HepG2 (cell line): ENCODE measurements around the gene KRTAP10-9. TPM values are rescaled to one million over a fixed set of nuclear protein-coding genes. Genes with fewer than 3 reads are reported as not detected.

Experiments
- ATAC-seq: fragments of 200-7000 bp; cut with Tn5 transposase; 3 replicates; pipeline ENCODE4 v1.9.1; 2020; ENCODE audit warnings: mild to moderate bottlenecking, moderate library complexity
- BruUV-seq: library from RNA; stranded (reverse); fragments of 400-500 nt; replicated peaks from 2 replicates; lab custom pipeline; 2021; lab: Mats Ljungman, UMichigan
- CTCF ChIA-PET: fragments of 300-600 bp; formaldehyde crosslinking; extraction: SDS; loops from one replicate; lab custom pipeline; 2021; ENCODE audit warnings: low total read pairs, inconsistent platforms, low intra/inter-chr PET ratio; lab: Yijun Ruan, JAX
- POLR2A ChIA-PET: fragments of 350-600 bp; sonication (Branson Sonifier 250); formaldehyde crosslinking; loops from one replicate; lab custom pipeline; 2020; ENCODE audit warnings: antibody characterized with exemption, inconsistent platforms; lab: Yijun Ruan, JAX
- DNase-seq: peaks from one replicate; pipeline ENCODE4 v3.0.0-alpha.2; 2015; ENCODE audit warnings: low spot score
- FAIRE-seq: peaks from 3 replicates; lab custom pipeline; 2011; peaks lifted over from hg19 to GRCh38; lab: Jason Lieb, UNC
- H2AFZ ChIP-seq: one replicate; pipeline ENCODE4 v1.6.1; 2011; ENCODE audit warnings: low read length, inconsistent platforms
- H3K27ac ChIP-seq: fragments of 300-600 bp; 3 replicates; pipeline ENCODE4 v1.8.0; 2011; ENCODE audit warnings: mixed run types, mild to moderate bottlenecking, mixed read lengths, low read length, inconsistent platforms; ENCODE audit not compliant: insufficient read depth; ENCODE audit errors: extremely low read length
- H3K27me3 ChIP-seq, 2 experiments: fragments of 200-600 bp in 1 of 2; 2 replicates in 1 of 2; 3 replicates in 1 of 2; pipeline versions ENCODE4 v1.6.0 to v1.8.0; 2011; ENCODE audit warnings: low read length in 2 of 2, mild to moderate bottlenecking in 2 of 2, moderate library complexity in 2 of 2, inconsistent platforms in 1 of 2; ENCODE audit not compliant: insufficient read depth in 2 of 2, control insufficient read depth in 1 of 2
- H3K36me3 ChIP-seq, 2 experiments: fragments of 200-600 bp in 1 of 2; replicated peaks in 1 of 2; 2 replicates in 1 of 2; 3 replicates in 1 of 2; pipeline versions ENCODE4 v1.5.1 to v1.8.0; 2011; ENCODE audit warnings: low read length in 2 of 2, inconsistent platforms in 1 of 2; ENCODE audit not compliant: insufficient read depth in 2 of 2, control insufficient read depth in 1 of 2
- H3K4me1 ChIP-seq: 2 replicates; pipeline ENCODE4 v1.5.1; 2012; ENCODE audit warnings: low read length, inconsistent platforms; ENCODE audit not compliant: insufficient read depth
- H3K4me2 ChIP-seq: 2 replicates; pipeline ENCODE4 v1.6.0; 2011; ENCODE audit warnings: low read depth, low read length, inconsistent platforms
- H3K4me3 ChIP-seq, 3 experiments: fragments of 200-600 bp in 1 of 3; sonication (generic), shearing (Covaris generic) in 1 of 3; replicated peaks in 1 of 3; 2 replicates each; pipeline ENCODE4 v1.5.1; 2011 to 2016; ENCODE audit warnings: low read length in 3 of 3, inconsistent platforms in 2 of 3, low read depth in 2 of 3, mild to moderate bottlenecking in 2 of 3, control low read depth in 1 of 3, mixed read lengths in 1 of 3; ENCODE audit not compliant: insufficient read depth in 1 of 3
- H3K79me2 ChIP-seq: one replicate; pipeline ENCODE4 v1.6.1; 2011; ENCODE audit warnings: low read length, inconsistent platforms; ENCODE audit not compliant: insufficient read depth
- H3K9ac ChIP-seq: 2 replicates; pipeline ENCODE4 v1.6.0; 2011; ENCODE audit warnings: mild to moderate bottlenecking, low read depth, low read length, inconsistent platforms; ENCODE audit not compliant: insufficient read depth
- H3K9me3 ChIP-seq: 2 replicates; pipeline ENCODE4 v1.5.1; 2012; ENCODE audit warnings: mild to moderate bottlenecking, low read length
- H4K20me1 ChIP-seq: 2 replicates; pipeline ENCODE4 v1.6.0; 2011; ENCODE audit warnings: inconsistent platforms, mild to moderate bottlenecking, low read length, moderate library complexity; ENCODE audit not compliant: insufficient read depth
- ESRRA ChIP-seq: sonication (generic); formaldehyde crosslinking; IDR thresholded peaks from 2 replicates; pipeline ENCODE4 v1.5.1; 2020; ENCODE audit warnings: mild to moderate bottlenecking, low read depth, missing genetic modification reagents
- SKI ChIP-seq: fragments of 450-650 bp; IDR thresholded peaks from one replicate; pipeline ENCODE4 v1.6.1; 2018; ENCODE audit warnings: mild to moderate bottlenecking; ENCODE audit not compliant: partially characterized antibody
- SMARCE1 ChIP-seq: fragments of 450-650 bp; IDR thresholded peaks from 2 replicates; pipeline ENCODE4 v1.6.1; 2017; ENCODE audit warnings: borderline replicate concordance
- ZC3H4 ChIP-seq: sonication (generic); formaldehyde crosslinking; IDR thresholded peaks from 2 replicates; pipeline ENCODE4 v1.4.0; 2020; ENCODE audit warnings: missing genetic modification reagents, borderline replicate concordance
- ZFP36L1 ChIP-seq: sonication (generic); formaldehyde crosslinking; IDR thresholded peaks from 2 replicates; pipeline ENCODE4 v1.8.0; 2022; ENCODE audit warnings: mild to moderate bottlenecking, missing genetic modification reagents, moderate library complexity
- ZNF232 ChIP-seq: sonication (generic); formaldehyde crosslinking; IDR thresholded peaks from 2 replicates; pipeline ENCODE4 v1.4.0; 2020; ENCODE audit warnings: missing genetic modification reagents, borderline replicate concordance
- ZNF256 ChIP-seq: sonication (generic); formaldehyde crosslinking; conservative IDR thresholded peaks from 2 replicates; pipeline ENCODE4 v1.4.0; 2020; ENCODE audit warnings: missing genetic modification reagents
- ZNF567 ChIP-seq: sonication (generic); formaldehyde crosslinking; IDR thresholded peaks from 2 replicates; pipeline ENCODE4 v1.8.1; 2023; ENCODE audit warnings: mild to moderate bottlenecking, missing genetic modification reagents, borderline replicate concordance
- ZSCAN21 ChIP-seq: sonication (generic); formaldehyde crosslinking; IDR thresholded peaks from 2 replicates; pipeline ENCODE4 v1.8.0; 2022; ENCODE audit warnings: mild to moderate bottlenecking, missing genetic modification reagents, moderate library complexity, borderline replicate concordance
- WGBS: methylation state at CpG from one replicate; pipeline ENCODE4 v1.1.6; 2017; ENCODE audit warnings: low lambda C conversion rate; 5-methylcytosine and 5-hydroxymethylcytosine counted together
- in situ Hi-C: cut with HindIII; loops from 2 replicates; pipeline ENCODE4 v1.10.0; 2017; ENCODE audit warnings: low pct_unique_long_range_greater_than_20kb; ENCODE audit not compliant: extremely low pct_ligation_motif_present
- intact Hi-C: fragments of 100-400 bp; cut with micrococcal nuclease; formaldehyde crosslinking; loops from one replicate; pipeline ENCODE4 v1.10.0; 2022; ENCODE audit not compliant: unreplicated experiment
- polyA plus RNA-seq, 8 experiments: library from polyadenylated mRNA; depleted of rRNA in 3 of 8; stranded (reverse) in 7 of 8; unstranded in 1 of 8; fragments of >200 nt; fragmentation: Illumina TruSeq in 4 of 8; extraction: Trizol in 4 of 8; gene quantifications; 2 replicates each; pipeline versions ENCODE4 v1.2.1 to v1.2.3, GENCODE V29; 2011 to 2016; ENCODE audit warnings: low read depth in 4 of 8, missing spikeins in 1 of 8, mixed read lengths in 1 of 8; ENCODE audit not compliant: insufficient read depth in 1 of 8
- total RNA-seq, 5 experiments: library from RNA; depleted of rRNA; stranded (reverse); fragments of >200 nt; fragmentation: Illumina TruSeq; extraction: Trizol; gene quantifications; 2 replicates each; pipeline ENCODE4 v1.2.3, GENCODE V29; 2016; ENCODE audit warnings: low read depth in 1 of 5
- TF ChIP-seq, protein P1 (sequence below): sonication (generic); formaldehyde crosslinking; IDR thresholded peaks from 2 replicates; pipeline ENCODE4 v1.4.0; 2020; ENCODE audit warnings: missing genetic modification reagents
- TF ChIP-seq, protein P2 (sequence below): sonication (generic); formaldehyde crosslinking; conservative IDR thresholded peaks from 2 replicates; pipeline ENCODE4 v1.8.0; 2022; ENCODE audit warnings: low read depth, missing genetic modification reagents
- TF ChIP-seq, protein P3 (sequence below): sonication (generic); formaldehyde crosslinking; conservative IDR thresholded peaks from 2 replicates; pipeline ENCODE4 v1.8.1; 2023; ENCODE audit warnings: missing genetic modification reagents
- TF ChIP-seq, protein P4 (sequence below): sonication (generic); formaldehyde crosslinking; IDR thresholded peaks from 2 replicates; pipeline ENCODE4 v1.4.0; 2020; ENCODE audit warnings: missing genetic modification reagents, borderline replicate concordance

Gene KRTAP10-9
- total and polyA plus RNA-seq, 2 of the 13 experiments (the other 11 are each of a cell fraction or from before 2014, with no cell fraction given), result not detected

DNA sequence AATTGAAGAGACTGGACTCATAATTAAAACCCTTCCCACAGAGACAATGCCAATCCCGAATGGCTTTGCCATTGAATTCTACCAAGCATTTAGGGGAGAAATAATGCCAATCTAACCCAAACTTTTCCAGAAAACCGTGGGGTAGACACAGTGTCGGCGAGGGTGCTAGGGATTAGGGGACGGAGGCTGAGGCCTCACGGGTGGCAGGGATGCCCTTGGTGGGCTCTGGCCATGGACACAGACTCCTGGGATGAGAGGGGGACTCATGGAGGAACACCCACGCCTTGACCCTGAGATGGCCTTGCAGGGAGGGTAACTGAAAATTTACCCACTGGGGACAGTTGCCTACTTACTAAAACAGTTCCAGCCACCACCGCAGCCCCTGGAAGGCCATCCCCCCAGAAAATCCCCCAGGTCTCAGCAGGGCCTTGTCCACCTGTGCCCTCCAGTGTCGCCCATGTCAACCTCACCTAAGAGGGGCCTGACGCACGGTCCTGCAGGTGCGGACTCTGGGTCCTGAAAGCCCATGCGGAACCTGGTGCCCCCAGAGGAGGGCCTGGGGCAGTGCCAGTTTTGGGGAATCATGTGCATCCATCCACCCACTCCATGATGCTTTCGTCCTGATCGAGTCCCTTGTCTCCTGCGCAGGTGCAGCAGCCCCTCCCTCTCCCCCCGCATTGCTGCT lies 48.4 kb upstream of the KRTAP10-9 start (continued):
- TF ChIP-seq ZSCAN21, result no peak
- no peak for TF ChIP-seq ZFP36L1
- no peak for TF ChIP-seq SMARCE1
- TF ChIP-seq SKI, result no peak
- TF ChIP-seq, protein P1, sequence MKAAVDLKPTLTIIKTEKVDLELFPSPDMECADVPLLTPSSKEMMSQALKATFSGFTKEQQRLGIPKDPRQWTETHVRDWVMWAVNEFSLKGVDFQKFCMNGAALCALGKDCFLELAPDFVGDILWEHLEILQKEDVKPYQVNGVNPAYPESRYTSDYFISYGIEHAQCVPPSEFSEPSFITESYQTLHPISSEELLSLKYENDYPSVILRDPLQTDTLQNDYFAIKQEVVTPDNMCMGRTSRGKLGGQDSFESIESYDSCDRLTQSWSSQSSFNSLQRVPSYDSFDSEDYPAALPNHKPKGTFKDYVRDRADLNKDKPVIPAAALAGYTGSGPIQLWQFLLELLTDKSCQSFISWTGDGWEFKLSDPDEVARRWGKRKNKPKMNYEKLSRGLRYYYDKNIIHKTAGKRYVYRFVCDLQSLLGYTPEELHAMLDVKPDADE (CRISPR knock-in tag), result no peak

DNA sequence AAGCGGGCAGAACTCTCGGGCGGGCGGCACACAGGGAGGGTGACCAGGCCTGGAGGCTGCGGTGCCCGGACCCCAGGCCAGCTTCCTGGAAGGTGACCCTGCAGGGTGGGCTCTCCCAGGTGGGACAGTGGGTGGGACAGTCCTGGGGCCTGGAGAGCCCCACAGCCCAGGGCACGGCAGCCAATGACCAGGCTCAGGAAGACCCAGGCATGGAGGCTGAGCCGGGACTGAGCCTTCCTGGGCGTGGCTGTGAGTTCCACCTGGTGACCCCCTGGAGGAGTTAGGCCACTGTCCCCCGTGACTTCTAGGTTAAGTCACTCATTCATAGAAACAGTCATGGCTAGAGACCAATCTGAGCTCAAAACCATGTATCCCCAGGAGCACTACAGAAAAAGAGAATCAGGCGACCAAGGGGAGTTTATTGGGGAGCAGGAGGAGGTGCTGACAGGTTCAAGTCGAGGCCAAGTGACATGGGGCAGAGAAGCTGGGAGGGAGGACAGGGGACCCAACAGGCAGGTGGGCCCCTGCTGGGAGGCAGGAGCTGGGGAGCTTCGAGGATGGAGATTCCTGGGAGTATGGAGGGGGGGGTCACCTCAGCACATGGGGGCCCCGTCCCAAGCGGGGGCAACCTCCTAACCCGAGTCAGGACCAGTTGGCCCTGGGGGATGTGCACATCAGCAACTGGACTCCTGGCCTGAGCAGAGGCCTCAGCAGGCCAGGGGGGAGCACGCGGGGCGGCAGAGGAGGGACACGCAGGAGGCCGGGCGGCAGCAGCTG lies 47.6 kb upstream of the KRTAP10-9 start:
- 49% methylated on average over 13 of the region's 22 CpGs for WGBS
- H3K4me1 ChIP-seq, result peaks cover 15% of the 10 kb centered on the region
- ChIA-PET CTCF (no interaction called here), POLR2A (no interaction called here)
- H3K79me2 ChIP-seq, result no peaks in the 10 kb centered on the region
- no peak overlapping the region for H3K4me3 ChIP-seq
- ATAC-seq (no peak), DNase-seq (no peak), FAIRE-seq (no peak)
- H3K27ac ChIP-seq, result no peak overlapping the region
- BruUV-seq, result no TSS peak
- no peaks in the 10 kb centered on the region for H4K20me1 ChIP-seq
- H3K36me3 ChIP-seq, result no peaks in the 10 kb centered on the region
- H3K9me3 ChIP-seq, result peaks cover 13% of the 10 kb centered on the region
- H3K27me3 ChIP-seq, result no peaks in the 10 kb centered on the region
- no peak overlapping the region for H3K9ac ChIP-seq
- in situ Hi-C loops, result no loop called here
- no peak overlapping the region for H3K4me2 ChIP-seq
- no peak overlapping the region for H2AFZ ChIP-seq
- intact Hi-C loops, result no loop called here
- no peak for TF ChIP-seq ZNF567 (CRISPR knock-in tag)
- TF ChIP-seq, protein P2, sequence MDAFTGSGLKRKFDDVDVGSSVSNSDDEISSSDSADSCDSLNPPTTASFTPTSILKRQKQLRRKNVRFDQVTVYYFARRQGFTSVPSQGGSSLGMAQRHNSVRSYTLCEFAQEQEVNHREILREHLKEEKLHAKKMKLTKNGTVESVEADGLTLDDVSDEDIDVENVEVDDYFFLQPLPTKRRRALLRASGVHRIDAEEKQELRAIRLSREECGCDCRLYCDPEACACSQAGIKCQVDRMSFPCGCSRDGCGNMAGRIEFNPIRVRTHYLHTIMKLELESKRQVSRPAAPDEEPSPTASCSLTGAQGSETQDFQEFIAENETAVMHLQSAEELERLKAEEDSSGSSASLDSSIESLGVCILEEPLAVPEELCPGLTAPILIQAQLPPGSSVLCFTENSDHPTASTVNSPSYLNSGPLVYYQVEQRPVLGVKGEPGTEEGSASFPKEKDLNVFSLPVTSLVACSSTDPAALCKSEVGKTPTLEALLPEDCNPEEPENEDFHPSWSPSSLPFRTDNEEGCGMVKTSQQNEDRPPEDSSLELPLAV (CRISPR knock-in tag), result no peak
- TF ChIP-seq ZNF232 (CRISPR knock-in tag), result no peak
- no peak for TF ChIP-seq ESRRA
- TF ChIP-seq ZC3H4 (CRISPR knock-in tag), result no peak
- TF ChIP-seq ZNF256 (CRISPR knock-in tag), result no peak
- TF ChIP-seq, protein P3, sequence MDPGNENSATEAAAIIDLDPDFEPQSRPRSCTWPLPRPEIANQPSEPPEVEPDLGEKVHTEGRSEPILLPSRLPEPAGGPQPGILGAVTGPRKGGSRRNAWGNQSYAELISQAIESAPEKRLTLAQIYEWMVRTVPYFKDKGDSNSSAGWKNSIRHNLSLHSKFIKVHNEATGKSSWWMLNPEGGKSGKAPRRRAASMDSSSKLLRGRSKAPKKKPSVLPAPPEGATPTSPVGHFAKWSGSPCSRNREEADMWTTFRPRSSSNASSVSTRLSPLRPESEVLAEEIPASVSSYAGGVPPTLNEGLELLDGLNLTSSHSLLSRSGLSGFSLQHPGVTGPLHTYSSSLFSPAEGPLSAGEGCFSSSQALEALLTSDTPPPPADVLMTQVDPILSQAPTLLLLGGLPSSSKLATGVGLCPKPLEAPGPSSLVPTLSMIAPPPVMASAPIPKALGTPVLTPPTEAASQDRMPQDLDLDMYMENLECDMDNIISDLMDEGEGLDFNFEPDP (CRISPR knock-in tag), result no peak
- TF ChIP-seq, protein P4, sequence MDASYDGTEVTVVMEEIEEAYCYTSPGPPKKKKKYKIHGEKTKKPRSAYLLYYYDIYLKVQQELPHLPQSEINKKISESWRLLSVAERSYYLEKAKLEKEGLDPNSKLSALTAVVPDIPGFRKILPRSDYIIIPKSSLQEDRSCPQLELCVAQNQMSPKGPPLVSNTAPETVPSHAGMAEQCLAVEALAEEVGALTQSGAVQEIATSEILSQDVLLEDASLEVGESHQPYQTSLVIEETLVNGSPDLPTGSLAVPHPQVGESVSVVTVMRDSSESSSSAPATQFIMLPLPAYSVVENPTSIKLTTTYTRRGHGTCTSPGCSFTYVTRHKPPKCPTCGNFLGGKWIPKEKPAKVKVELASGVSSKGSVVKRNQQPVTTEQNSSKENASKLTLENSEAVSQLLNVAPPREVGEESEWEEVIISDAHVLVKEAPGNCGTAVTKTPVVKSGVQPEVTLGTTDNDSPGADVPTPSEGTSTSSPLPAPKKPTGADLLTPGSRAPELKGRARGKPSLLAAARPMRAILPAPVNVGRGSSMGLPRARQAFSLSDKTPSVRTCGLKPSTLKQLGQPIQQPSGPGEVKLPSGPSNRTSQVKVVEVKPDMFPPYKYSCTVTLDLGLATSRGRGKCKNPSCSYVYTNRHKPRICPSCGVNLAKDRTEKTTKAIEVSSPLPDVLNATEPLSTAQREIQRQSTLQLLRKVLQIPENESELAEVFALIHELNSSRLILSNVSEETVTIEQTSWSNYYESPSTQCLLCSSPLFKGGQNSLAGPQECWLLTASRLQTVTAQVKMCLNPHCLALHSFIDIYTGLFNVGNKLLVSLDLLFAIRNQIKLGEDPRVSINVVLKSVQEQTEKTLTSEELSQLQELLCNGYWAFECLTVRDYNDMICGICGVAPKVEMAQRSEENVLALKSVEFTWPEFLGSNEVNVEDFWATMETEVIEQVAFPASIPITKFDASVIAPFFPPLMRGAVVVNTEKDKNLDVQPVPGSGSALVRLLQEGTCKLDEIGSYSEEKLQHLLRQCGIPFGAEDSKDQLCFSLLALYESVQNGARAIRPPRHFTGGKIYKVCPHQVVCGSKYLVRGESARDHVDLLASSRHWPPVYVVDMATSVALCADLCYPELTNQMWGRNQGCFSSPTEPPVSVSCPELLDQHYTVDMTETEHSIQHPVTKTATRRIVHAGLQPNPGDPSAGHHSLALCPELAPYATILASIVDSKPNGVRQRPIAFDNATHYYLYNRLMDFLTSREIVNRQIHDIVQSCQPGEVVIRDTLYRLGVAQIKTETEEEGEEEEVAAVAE (CRISPR knock-in tag), result no peak
